ENCODE data around the gene ARAP1. TPM values are rescaled to one million over a fixed set of nuclear protein-coding genes. Genes with fewer than 3 reads are reported as not detected.

ARAP1 gene
- total RNA-seq, 3 donors from 2014 or later: 85.9 to 109 (median 97.0) TPM

- intact Hi-C loops (cut with DNase I; ENCODE audit: low total_unique reads): no loop called here
- TF ChIP-seq POLR2AphosphoS5 (IDR thresholded peaks at IDR 0.05) (no peak), POLR2A (IDR thresholded peaks at IDR 0.05) (no peak), CTCF (IDR thresholded peaks at IDR 0.05) (no peak)
- Histone ChIP-seq H3K4me1 (no peaks in the 10 kb centered on the region), H3K27ac (no peak overlapping the region), H3K9me3 (no peaks in the 10 kb centered on the region), H3K4me3 (no peak overlapping the region), H3K36me3 (no peaks in the 10 kb centered on the region), H3K27me3 (no peaks in the 10 kb centered on the region)
- no peak for DNase-seq (ENCODE audit: low spot score in 2 of 2)
Observed at GRCh38 chr11:72766152-72766902, 14.1 kb upstream of the ARAP1 start.

GRCh38 chr11:72764503-72764902, 12.3 kb upstream of the ARAP1 start:
- intact Hi-C loops (cut with DNase I; ENCODE audit: low total_unique reads): no loop called here
- Histone ChIP-seq H3K9me3 (no peaks in the 10 kb centered on the region), H3K27ac (no peak overlapping the region), H3K27me3 (no peaks in the 10 kb centered on the region), H3K36me3 (no peaks in the 10 kb centered on the region), H3K4me1 (no peaks in the 10 kb centered on the region), H3K4me3 (no peak overlapping the region)
- no peak for TF ChIP-seq POLR2AphosphoS5 (IDR thresholded peaks at IDR 0.05)
- TF ChIP-seq POLR2A (IDR thresholded peaks at IDR 0.05): no peak
- TF ChIP-seq CTCF (IDR thresholded peaks at IDR 0.05): no peak
- DNase-seq (ENCODE audit: low spot score in 2 of 2): no peak

- Histone ChIP-seq H3K4me1 (no peaks in the 10 kb centered on the region), H3K36me3 (no peaks in the 10 kb centered on the region), H3K27me3 (no peaks in the 10 kb centered on the region), H3K4me3 (no peak overlapping the region), H3K9me3 (no peaks in the 10 kb centered on the region), H3K27ac (no peak overlapping the region)
- intact Hi-C loops (cut with DNase I; ENCODE audit: low total_unique reads): no loop called here
- no peak for DNase-seq (ENCODE audit: low spot score in 2 of 2)
- no peak for TF ChIP-seq POLR2AphosphoS5 (IDR thresholded peaks at IDR 0.05)
- no peak for TF ChIP-seq CTCF (IDR thresholded peaks at IDR 0.05)
- no peak for TF ChIP-seq POLR2A (IDR thresholded peaks at IDR 0.05)
Observed at GRCh38 chr11:72763823-72764222, 11.6 kb upstream of the ARAP1 start.

- H3K36me3 ChIP-seq: no peaks in the 10 kb centered on the region
- TF ChIP-seq CTCF (IDR thresholded peaks at IDR 0.05) (no peak), POLR2AphosphoS5 (IDR thresholded peaks at IDR 0.05) (no peak)
- no peaks in the 10 kb centered on the region for H3K27me3 ChIP-seq
- intact Hi-C loops (cut with DNase I; ENCODE audit: low total_unique reads): no loop called here
- H3K9me3 ChIP-seq: no peaks in the 10 kb centered on the region
- no peak for DNase-seq (ENCODE audit: low spot score in 2 of 2)
- H3K4me3 ChIP-seq: no peak overlapping the region
- H3K27ac ChIP-seq: no peak overlapping the region
- H3K4me1 ChIP-seq: no peaks in the 10 kb centered on the region
Observed at GRCh38 chr11:72762641-72763304, 10.6 kb upstream of the ARAP1 start.
